Keratinocyte (primary cell): Measurements from ENCODE around the gene ELMOD1. TPM values are rescaled to one million over a fixed set of nuclear protein-coding genes. Genes with fewer than 3 reads are reported as not detected.

Source experiments
- DNase-seq: peaks from one replicate; pipeline ENCODE4 v3.0.0-alpha.2; 2011; ENCODE audit warnings: low read depth, missing footprints, low spot score
- FAIRE-seq: peaks from 2 replicates; lab custom pipeline; 2011; peaks lifted over from hg19 to GRCh38; lab: Jason Lieb, UNC
- H2AFZ ChIP-seq: 2 replicates; pipeline ENCODE4 v1.6.0; 2012; ENCODE audit warnings: low read length, control low read depth, inconsistent platforms; ENCODE audit not compliant: control insufficient read depth
- H3K27ac ChIP-seq: 2 replicates; pipeline ENCODE4 v1.5.1; 2011; ENCODE audit warnings: low read length; ENCODE audit not compliant: control insufficient read depth, insufficient read depth
- H3K27me3 ChIP-seq: 3 replicates; pipeline ENCODE4 v1.6.0; 2011; ENCODE audit warnings: low read length; ENCODE audit not compliant: control insufficient read depth, insufficient read depth; ENCODE audit errors: extremely low read depth
- H3K36me3 ChIP-seq, 2 experiments: 2 replicates in 1 of 2; 3 replicates in 1 of 2; pipeline ENCODE4 v1.5.1; 2011; ENCODE audit warnings: low read length in 2 of 2, mild to moderate bottlenecking in 1 of 2; ENCODE audit not compliant: control insufficient read depth in 2 of 2, insufficient read depth in 2 of 2; ENCODE audit errors: extremely low read depth in 1 of 2
- H3K4me1 ChIP-seq: 3 replicates; pipeline ENCODE4 v1.5.1; 2011; ENCODE audit warnings: low read length; ENCODE audit not compliant: control insufficient read depth, insufficient read depth; ENCODE audit errors: extremely low read depth
- H3K4me2 ChIP-seq: 3 replicates; pipeline ENCODE4 v1.6.0; 2011; ENCODE audit warnings: low read depth, low read length; ENCODE audit not compliant: control insufficient read depth, insufficient read depth; ENCODE audit errors: extremely low read depth
- H3K4me3 ChIP-seq, 3 experiments: fragments of 200-600 bp in 1 of 3; sonication (generic) in 1 of 3; 2 replicates in 2 of 3; 3 replicates in 1 of 3; pipeline ENCODE4 v1.5.1; 2011 to 2016; ENCODE audit warnings: low read length in 3 of 3, mild to moderate bottlenecking in 3 of 3, control low read depth in 2 of 3, inconsistent platforms in 1 of 3, low read depth in 1 of 3, mixed read lengths in 1 of 3, mixed run types in 1 of 3, moderate library complexity in 1 of 3; ENCODE audit not compliant: control insufficient read depth in 2 of 3, insufficient read depth in 2 of 3; ENCODE audit errors: extremely low read depth in 1 of 3
- H3K79me2 ChIP-seq: 2 replicates; pipeline ENCODE4 v1.6.0; 2012; ENCODE audit warnings: low read length; ENCODE audit not compliant: control insufficient read depth, insufficient read depth
- H3K9ac ChIP-seq: 3 replicates; pipeline ENCODE4 v1.6.0; 2011; ENCODE audit warnings: low read length; ENCODE audit not compliant: control insufficient read depth, insufficient read depth; ENCODE audit errors: extremely low read depth
- H3K9me1 ChIP-seq: 3 replicates; pipeline ENCODE4 v1.6.0; 2011; ENCODE audit warnings: low read length; ENCODE audit not compliant: control insufficient read depth, insufficient read depth; ENCODE audit errors: extremely low read depth
- H3K9me3 ChIP-seq: 2 replicates; pipeline ENCODE4 v1.5.1; 2012; ENCODE audit warnings: low read depth, low read length; ENCODE audit not compliant: control insufficient read depth
- H4K20me1 ChIP-seq: 3 replicates; pipeline ENCODE4 v1.6.0; 2011; ENCODE audit warnings: low read length; ENCODE audit not compliant: control insufficient read depth, insufficient read depth; ENCODE audit errors: extremely low read depth
- EZH2 ChIP-seq: IDR thresholded peaks from one replicate; pipeline ENCODE4 v1.6.1; 2012; ENCODE audit warnings: inconsistent platforms, mild to moderate bottlenecking, low read length, moderate library complexity
- dilution Hi-C: fragments of 300-500 bp; cut with MboI; formaldehyde crosslinking; loops from one replicate; pipeline ENCODE4 v1.7.0; 2020; ENCODE audit warnings: low sequenced_read_pairs; ENCODE audit not compliant: extremely low pct_ligation_motif_present
- polyA plus RNA-seq, 5 experiments: library from polyadenylated mRNA; depleted of rRNA in 3 of 5; stranded (reverse) in 3 of 5; stranded (forward) in 1 of 5; unstranded in 1 of 5; fragments of >200 nt; gene quantifications; 1 replicate in 1 of 5; 2 replicates in 3 of 5; 3 replicates in 1 of 5; pipeline versions ENCODE4 v1.2.1 to v1.2.3, GENCODE V29; 2011 to 2012; ENCODE audit warnings: missing spikeins in 2 of 5, low read depth in 1 of 5, low replicate concordance in 1 of 5
- TF ChIP-seq, protein P1 (sequence below), 3 experiments: IDR thresholded peaks in 1 of 3; conservative IDR thresholded peaks in 1 of 3; optimal IDR thresholded peaks in 1 of 3; 2 replicates in 2 of 3; 3 replicates in 1 of 3; pipeline versions ENCODE3 to v1.5.1; 2011; ENCODE audit warnings: low read length in 3 of 3, mild to moderate bottlenecking in 3 of 3, moderate library complexity in 2 of 3, control low read depth in 1 of 3, inconsistent platforms in 1 of 3; ENCODE audit not compliant: insufficient read depth in 2 of 3; ENCODE audit errors: extremely low read depth in 1 of 3

ELMOD1 gene
- polyA plus RNA-seq, 1 donor (not counting 4 experiments of a cell fraction or from before 2014, with no cell fraction given), result 0.63 TPM

DNA sequence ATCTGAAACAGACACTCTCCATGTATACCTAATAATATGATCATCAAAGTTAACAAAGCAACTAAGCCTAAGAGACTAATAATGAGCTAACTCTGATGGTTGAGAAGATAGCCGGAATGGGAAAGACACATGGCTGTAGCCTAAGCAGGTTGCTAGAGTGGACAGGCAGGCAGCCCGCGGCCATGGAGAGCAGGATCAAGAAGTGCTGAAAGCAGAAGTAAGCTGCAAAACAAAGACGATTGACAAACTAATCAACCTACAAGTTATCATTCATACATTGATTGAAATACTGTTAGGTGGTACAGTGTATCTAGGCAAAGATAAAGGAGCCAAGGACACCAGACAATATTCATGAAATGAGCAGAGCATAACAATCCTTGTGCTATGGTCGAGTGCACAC lies 91.6 kb downstream of the ELMOD1 start:
- Histone ChIP-seq H3K27me3 (no peaks in the 10 kb centered on the region), H3K27ac (no peak overlapping the region), H3K4me1 (peaks cover 9% of the 10 kb centered on the region), H3K9ac (no peak overlapping the region), H4K20me1 (no peaks in the 10 kb centered on the region), H2AFZ (no peak overlapping the region), H3K4me3 (no peak overlapping the region), H3K9me1 (no peaks in the 10 kb centered on the region), H3K9me3 (no peaks in the 10 kb centered on the region), H3K4me2 (peak overlapping the region; percentile 29), H3K79me2 (no peaks in the 10 kb centered on the region), H3K36me3 (no peaks in the 10 kb centered on the region)
- no peak for TF ChIP-seq EZH2
- TF ChIP-seq, protein P1, sequence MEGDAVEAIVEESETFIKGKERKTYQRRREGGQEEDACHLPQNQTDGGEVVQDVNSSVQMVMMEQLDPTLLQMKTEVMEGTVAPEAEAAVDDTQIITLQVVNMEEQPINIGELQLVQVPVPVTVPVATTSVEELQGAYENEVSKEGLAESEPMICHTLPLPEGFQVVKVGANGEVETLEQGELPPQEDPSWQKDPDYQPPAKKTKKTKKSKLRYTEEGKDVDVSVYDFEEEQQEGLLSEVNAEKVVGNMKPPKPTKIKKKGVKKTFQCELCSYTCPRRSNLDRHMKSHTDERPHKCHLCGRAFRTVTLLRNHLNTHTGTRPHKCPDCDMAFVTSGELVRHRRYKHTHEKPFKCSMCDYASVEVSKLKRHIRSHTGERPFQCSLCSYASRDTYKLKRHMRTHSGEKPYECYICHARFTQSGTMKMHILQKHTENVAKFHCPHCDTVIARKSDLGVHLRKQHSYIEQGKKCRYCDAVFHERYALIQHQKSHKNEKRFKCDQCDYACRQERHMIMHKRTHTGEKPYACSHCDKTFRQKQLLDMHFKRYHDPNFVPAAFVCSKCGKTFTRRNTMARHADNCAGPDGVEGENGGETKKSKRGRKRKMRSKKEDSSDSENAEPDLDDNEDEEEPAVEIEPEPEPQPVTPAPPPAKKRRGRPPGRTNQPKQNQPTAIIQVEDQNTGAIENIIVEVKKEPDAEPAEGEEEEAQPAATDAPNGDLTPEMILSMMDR (optimal IDR thresholded peaks at IDR 0.05 in 1 of 3, IDR thresholded peaks at IDR 0.05 in 1 of 3, conservative IDR thresholded peaks at IDR 0.05 in 1 of 3; ENCODE audit: extremely low read depth in 1 of 3, insufficient read depth in 2 of 3, low read length in 3 of 3), result no peak
- DNase-seq (no peak), FAIRE-seq (no peak)
- dilution Hi-C loops, result no loop called here

DNA sequence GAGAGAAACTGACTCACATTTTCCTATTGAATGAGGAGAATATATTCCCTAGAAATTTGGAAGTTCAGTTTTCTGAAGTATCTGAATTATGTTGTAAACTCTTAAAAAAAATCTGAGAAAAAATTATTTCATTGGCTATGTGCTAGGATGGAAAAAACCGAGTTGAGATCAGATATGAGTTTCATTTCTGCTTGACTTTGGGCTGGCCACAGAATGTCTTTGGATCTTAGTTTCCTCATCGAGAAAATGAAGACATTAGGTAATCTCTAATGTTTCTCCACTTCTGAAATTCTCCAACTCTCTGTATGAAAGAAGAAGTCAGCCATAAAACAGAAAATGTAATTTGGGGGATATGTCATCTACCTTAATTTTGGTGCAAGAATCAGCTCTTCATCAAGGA lies 92.1 kb downstream of the ELMOD1 start:
- no peaks in the 10 kb centered on the region for H3K27me3 ChIP-seq
- peaks cover 9% of the 10 kb centered on the region for H3K4me1 ChIP-seq
- FAIRE-seq (no peak), DNase-seq (no peak)
- no peaks in the 10 kb centered on the region for H3K9me3 ChIP-seq
- H2AFZ ChIP-seq, result no peak overlapping the region
- no peak for TF ChIP-seq EZH2
- TF ChIP-seq, protein P1 (optimal IDR thresholded peaks at IDR 0.05 in 1 of 3, IDR thresholded peaks at IDR 0.05 in 1 of 3, conservative IDR thresholded peaks at IDR 0.05 in 1 of 3; ENCODE audit: extremely low read depth in 1 of 3, insufficient read depth in 2 of 3, low read length in 3 of 3), result no peak
- dilution Hi-C loops, result no loop called here
- H4K20me1 ChIP-seq, result no peaks in the 10 kb centered on the region
- no peak overlapping the region for H3K4me3 ChIP-seq
- no peaks in the 10 kb centered on the region for H3K36me3 ChIP-seq
- H3K79me2 ChIP-seq, result no peaks in the 10 kb centered on the region
- no peaks in the 10 kb centered on the region for H3K9me1 ChIP-seq
- no peak overlapping the region for H3K27ac ChIP-seq
- no peak overlapping the region for H3K9ac ChIP-seq
- H3K4me2 ChIP-seq, result no peak overlapping the region
